Pulmonary artery endothelial cell (primary cell): Measurements from ENCODE around the gene POLR3H. TPM values are rescaled to one million over a fixed set of nuclear protein-coding genes. Genes with fewer than 3 reads are reported as not detected.

Experiments
- DNase-seq: peaks from one replicate; pipeline ENCODE4 v3.0.0-alpha.2; 2011; ENCODE audit warnings: low read depth, low spot score
- total RNA-seq: library from RNA; depleted of rRNA; stranded (reverse); fragments of >200 nt; gene quantifications from 2 replicates; pipeline ENCODE4 v1.2.3, GENCODE V29; 2014

Gene POLR3H
- total RNA-seq, 1 donor from 2014 or later = 18.3 TPM

DNA sequence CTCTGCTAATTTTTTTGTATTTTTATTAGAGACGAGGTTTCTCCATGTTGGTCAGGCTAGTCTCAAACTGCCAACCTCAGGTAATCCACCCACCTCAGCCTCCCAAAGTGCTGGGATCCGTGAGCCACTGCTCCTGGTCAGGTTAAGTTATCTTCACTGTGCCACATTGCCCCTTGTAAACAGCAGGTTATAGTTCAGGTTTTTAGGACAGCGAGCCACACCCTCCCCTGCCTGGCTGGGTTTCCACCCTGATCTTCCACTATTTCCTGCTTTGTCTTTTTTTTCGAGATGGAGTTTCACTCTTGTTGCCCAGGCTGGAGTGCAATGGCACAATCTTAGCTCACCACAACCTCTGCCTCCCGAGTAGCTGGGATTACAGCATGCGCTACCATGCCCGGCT is 59.2 kb downstream of the POLR3H start:
- no peak for DNase-seq

DNA sequence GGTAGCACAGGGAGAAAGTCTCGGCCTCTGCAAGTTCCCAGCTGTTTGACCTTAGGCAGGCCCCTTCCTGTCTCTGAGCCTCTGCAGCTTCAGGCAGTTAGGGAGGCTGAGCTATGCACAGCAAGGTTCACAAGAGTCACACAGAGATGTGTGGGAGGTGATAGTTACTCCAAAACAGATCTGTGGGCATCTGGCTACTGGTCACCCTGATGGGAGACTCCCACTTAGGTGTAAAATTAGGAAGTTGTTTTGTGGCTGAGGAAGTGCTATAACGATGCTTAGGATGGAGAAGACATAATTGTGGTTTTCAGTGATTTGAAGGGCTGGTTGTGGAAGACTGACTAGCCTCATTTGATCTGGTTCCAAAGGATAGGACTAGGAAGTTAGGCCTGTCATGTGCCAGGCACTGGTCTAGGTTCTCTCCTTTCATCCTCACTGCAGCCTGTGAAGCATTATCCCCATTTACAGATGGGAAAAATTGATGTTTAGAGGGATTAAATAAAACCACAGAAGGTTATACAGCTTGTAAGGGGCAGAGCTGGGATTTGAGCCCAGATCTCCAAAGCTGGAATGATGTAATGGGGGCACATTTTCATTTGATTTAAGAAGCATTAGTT is 61.8 kb downstream of the POLR3H start:
- no peak for DNase-seq

DNA sequence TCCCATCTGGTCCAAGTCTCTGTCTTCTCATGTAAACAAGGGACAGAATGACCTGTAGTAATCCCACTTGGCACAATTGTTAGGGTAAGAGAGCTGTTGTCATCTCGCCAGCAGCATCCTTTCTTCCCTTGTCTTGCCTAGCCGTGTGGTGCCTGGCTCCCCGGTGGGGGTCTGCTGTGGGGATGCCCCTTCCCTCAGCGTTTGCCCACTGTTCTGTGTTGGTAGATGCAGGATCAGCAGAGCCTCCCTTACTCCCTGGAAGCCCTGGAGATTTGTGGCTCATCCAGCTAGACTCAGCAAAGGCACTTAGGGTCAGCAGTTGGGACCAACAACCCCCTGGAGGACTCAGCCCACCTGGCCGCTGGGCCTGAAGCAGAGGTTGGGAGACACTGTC is 62.3 kb downstream of the POLR3H start:
- no peak for DNase-seq

DNA sequence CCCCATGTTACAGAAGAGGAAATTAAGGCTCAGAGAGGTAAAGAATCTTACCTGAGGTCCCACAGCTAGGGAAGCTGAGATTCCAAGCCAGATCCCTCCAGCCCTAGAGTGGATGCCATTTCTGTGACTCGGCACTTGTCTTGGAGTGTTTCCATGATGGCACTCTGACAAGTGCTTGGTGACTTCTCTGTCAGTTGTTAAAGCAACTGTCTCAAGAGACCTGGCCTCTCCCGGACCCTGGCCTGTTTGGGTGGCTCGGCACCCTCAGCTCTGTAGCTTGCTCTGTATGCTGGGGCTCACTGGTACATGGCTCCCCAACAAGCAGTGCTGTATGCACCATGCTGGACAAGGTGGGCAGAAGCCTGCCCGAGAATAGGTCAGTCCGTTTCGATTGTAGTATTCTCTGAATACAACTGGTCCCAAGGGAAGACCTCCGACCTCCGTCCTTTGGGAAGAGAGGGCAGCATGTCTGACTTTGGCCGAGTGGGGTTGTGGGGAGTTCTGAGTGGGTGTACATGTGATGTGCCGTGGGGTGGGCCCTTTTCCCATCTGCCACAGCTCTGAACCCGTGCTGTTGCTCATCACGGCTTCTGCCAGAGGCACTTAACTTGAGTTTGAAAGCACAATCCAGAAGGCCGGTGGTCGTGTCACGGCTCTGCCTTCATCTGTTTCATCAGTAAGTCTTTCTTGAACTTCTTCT is 63.0 kb downstream of the POLR3H start:
- DNase-seq = no peak

DNA sequence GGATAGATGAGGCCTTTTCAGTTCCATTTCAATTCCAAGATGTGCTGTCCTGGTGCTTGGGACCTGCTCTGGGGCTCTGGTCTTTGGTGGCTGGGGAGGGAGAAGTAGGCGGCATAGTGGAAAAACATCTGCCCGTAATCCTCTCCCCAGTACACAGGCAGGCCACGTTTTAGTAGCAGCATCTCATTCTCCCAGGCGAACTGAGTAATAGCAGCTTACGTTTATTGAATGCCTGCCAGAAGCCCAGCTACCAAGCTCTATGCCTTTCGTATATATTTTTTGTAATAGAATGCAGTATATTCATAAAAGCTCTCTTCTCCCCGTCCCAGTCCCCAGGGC is 63.9 kb downstream of the POLR3H start:
- DNase-seq = no peak

DNA sequence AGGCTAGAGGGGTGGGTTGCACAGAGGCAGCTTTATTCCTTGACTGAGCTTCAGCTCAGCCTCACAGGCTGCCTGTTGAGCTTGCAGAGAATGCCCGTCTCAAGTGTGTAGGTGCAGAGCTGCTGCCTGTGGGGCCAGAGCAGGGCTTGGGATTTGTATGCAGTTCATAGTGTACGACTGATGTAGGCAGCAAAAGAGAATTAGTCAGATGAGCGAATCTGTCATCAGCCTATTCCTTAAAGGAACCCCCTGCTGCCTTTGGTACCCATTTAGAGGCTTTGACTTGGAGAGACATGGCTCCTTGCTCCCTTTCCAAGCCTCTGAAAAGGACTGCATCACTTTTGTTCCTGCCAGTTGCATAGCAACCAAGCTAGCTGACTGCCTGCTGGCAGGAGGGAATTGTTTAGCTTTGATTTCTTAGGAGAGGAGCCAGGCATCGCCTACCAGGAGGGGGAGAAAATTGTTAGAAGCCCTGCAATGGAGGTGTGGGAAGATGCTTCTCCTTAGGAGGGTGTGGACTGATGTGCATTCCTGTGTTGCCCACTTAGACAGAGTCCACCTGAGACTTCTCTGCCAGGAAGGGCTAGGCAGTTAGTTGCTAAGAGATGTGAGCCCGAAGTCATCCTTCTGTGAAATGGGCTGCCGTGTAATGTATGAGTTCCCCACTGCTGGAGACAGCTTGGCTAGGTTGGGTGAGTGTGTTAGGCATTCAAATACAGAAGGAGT is 64.4 kb downstream of the POLR3H start:
- DNase-seq = no peak

DNA sequence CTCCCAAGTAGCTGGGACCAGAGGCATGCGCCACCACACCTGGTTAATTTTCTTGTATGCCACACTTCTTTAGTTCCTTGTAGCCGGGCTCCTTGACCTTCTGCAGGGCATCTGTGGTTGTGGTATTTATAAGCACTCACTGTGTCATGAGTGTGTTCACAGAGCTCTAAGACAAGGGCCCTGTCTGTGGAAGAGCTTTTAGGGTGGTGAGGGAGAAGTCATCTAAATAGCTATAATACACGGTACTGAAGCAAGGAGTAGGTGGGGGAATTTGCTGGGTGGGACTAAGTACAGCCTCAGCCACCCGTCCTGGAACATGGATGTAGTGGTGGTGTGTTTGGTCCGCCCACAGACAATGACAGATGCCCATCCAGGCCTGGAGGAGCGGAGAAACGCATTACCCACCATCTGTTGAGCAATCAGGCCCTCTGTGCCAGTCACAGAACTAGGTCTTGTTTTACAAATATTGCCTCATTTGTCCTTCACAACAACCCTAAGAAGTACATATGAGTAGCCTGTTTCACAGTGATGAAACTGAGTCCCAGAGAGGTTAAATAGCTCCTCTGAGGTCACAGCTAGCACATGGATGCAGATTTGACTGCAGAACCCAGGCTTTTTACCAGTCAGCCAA is 65.3 kb downstream of the POLR3H start:
- DNase-seq = no peak

DNA sequence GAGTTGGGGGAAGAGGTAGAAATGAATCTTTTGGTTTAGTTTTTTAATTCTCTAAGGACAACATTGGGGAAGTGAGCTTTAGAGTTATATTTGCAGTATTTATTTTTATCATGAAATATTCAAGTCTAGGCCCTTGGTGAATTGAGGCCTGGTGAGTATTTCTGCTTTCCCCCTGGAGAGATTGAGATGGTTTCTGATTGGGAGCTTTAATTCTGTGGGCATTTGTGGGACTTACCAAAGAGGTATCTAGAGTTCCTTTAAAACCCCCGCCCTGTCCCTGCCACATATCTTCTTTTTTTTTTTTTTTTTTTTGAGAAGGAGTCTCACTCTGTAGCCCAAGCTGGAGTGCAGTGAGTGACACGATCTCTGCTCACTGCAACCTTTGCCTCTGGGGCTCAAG is 65.8 kb downstream of the POLR3H start:
- no peak for DNase-seq

Other genes with a start within 250 kb of the POLR3H start
- 63.9 and 108 TPM in 2 replicates for gene ZC3H7B, start 242.9 kb downstream of the POLR3H start, total RNA-seq
- gene TEF, start 162.5 kb downstream of the POLR3H start, total RNA-seq = 2.7 and 4.0 TPM in 2 replicates
- 17.1 and 25.4 TPM in 2 replicates for gene TOB2, start 97.7 kb downstream of the POLR3H start, total RNA-seq
- gene PHF5A, start 75.8 kb downstream of the POLR3H start, total RNA-seq = 87.6 and 108 TPM in 2 replicates
- 84.5 and 91.0 TPM in 2 replicates for gene ACO2, start 75.4 kb downstream of the POLR3H start, total RNA-seq
- not detected in 2 replicates for gene CSDC2, start 16.5 kb upstream of the POLR3H start, total RNA-seq
- 4.1 and 4.4 TPM in 2 replicates for gene PMM1, start 45.4 kb upstream of the POLR3H start, total RNA-seq
- gene DESI1, start 76.6 kb upstream of the POLR3H start, total RNA-seq = 18.6 and 30.1 TPM in 2 replicates
- gene XRCC6, start 76.8 kb upstream of the POLR3H start, total RNA-seq = 454 and 528 TPM in 2 replicates
- gene SNU13, start 144.4 kb upstream of the POLR3H start, total RNA-seq = 101 and 113 TPM in 2 replicates
- 2.2 and 2.5 TPM in 2 replicates for gene MEI1, start 155.0 kb upstream of the POLR3H start, total RNA-seq